ENCODE results near the gene JAG1.
"Not testable (repeated sequence)": the region's sequence is repeated elsewhere in the genome, so short reads cannot be mapped to it uniquely, and the experiment has no call there.

Gene JAG1

DNA sequence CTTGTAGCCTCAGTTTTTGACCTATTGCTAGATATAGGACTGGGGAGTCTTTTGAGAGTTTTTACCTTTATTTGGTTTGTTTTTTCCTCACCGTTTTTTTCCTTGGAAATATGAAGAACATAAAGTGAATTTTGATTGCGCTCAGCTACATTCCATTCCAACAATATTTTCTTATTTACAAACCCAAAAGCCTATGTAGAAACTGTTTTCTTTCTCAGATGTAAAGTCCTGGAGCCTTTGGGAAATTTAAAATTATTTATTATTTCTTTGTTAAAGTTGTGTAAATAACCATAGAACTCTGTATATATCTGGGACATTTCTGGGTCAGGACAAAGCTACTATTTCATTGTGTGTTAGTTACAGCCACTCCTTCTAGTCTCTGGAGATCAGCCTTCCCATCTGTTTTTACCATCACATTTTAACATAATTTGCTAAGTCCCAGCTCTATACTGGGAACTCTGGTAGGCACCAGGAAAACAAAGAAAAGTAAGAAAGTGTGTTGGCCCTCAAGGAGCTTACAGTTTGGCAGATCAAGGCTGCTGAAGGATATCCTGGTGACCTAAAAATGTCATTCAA is 68.8 kb downstream of the JAG1 start:
- no peak for DNase-seq

DNA sequence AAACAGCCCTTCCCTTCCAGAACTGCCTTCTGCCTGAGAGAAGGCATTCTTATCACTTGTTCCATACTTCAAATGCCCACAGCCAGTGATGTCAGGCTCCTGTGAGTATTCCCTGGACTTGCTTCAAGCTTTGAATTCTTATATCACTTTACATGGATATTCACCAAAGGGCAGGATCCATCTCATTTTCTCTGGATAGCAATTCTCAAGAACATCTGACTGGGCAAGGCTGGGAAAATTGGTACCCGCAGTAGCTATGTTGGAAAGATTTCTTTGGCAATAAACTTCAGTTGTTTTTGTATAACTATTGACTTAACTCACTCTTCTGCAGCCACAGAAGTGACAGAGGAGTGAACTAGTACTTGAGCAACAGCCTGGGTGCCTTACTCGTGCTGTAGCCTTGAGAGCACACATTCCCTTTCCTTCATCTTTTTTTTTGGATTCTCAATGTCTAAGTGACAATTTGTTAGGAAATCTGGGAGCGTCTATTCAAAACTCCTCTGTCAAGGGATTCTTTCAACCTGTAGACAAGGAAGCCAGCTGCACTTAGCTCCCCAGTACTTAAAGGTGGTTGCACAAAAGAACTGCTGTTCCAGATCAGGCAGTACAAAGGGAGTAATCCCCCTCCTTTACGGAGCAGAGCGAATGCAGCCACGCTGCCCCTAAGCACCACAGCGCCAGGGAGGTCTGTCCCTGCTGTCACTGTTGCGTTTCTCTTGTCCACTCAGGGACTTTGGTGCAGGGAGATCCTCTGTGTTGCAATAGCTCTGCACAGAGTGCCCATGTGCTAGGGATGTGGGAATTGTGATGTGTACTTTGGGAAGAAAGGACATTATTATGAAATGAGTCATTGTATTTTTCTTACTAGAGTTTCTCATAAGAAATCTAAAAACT is 69.6 kb downstream of the JAG1 start:
- DNase-seq = no peak

DNA sequence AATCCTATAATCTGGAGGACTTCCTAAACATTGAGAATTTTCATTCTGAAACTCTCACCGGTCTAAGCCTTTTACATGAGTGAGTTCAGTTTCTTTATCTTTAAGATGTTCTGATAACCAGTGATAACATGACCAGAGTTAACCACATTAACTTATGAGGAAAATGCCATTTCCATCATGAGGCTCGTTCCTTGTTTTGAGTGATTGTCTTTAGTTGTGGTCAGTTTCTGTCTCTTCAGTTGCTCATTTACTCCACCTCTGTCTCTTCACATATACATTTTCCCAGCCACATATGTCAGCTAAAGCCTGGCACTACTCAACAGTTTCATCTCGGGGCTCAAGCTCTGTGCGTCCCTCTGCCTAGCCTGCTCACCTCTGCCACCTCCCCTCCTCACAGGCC is 70.4 kb downstream of the JAG1 start:
- DNase-seq = no peak

DNA sequence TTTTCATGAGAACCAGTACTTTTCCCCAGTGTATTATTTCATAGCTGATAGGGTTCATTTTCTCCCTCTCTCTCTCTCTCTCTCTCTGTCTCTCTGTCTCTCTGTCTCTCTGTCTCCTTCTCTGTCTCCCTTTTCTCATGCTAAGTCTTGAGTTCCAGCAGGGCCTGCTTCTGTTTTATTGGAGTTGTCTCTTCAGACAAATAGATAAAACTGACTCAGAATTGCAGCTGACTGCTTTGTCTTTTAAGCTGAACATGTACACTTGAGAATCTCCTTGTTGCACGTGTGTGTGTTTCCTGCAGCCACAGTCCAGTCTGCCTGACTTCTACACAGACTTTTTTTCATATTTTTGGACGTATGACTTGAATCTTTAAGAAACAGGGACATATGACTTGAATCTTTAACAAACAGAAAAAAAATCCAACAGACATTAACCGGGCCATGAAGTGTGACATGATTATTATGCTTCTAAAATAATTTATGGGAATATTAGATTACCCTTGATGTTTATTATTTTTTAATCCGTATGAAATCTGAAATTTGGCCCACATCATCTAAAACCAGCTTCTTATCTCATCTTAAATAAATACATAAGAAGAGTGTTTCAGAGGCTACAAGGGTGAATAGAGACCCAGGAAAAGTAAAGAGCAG is 71.5 kb downstream of the JAG1 start:
- no peak for DNase-seq

DNA sequence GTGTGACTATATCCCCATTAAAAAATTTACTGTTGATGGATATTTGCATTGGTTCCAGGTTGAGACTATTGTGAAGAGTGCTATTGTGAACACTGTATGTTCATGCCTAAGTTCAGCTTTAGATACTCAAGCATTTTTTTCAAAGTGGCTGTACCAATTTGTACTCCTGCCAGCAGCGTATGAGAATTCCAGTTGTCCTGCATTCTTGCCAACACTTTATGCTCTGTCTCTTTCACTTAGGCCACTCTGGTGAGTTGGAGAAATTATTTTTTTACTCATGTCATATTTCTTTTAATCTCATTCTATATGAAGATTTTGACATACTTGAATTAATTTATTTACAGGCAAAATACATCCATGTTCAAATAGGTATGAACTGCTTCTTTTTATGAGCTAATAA is 76.2 kb downstream of the JAG1 start:
- no peak for DNase-seq

DNA sequence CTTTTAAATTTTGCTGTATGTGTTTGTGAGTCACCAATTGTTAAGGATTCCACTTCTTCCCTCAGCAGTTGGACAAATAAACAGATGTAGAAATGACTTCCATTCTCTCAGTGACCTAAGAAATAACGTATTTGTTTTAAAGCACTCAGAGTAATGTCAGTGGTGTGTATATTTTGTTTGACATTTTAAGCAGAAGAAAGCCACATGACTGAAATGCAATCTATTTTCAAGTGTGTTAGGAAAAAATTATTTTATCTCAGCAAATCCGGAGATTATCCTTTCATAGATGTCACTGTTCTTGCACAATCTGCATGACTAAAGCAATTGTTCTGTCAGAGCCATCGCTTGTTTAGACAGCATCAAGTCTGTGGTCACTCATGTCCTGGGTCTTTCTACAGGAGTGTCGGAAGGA is 77.1 kb downstream of the JAG1 start:
- DNase-seq = no peak

DNA sequence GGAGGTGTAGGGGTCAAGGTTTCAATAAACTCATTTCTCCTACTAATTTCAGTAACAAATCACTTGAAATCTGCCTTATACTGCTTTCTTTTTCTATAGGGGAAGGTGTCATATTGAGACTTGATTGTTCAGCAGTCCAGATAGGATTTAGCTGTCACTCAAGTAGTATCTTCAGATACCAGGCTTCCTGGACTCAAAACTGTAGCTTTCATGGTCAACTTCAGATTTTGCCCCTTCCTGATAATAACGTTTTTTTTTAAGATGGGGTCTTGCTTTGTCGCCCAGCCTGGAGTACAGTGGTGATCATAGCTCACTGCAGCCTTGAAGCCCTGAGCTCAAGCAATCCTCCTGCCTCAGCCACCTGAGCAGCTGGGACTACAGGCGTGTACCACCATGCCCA is 77.8 kb downstream of the JAG1 start:
- no peak for DNase-seq

DNA sequence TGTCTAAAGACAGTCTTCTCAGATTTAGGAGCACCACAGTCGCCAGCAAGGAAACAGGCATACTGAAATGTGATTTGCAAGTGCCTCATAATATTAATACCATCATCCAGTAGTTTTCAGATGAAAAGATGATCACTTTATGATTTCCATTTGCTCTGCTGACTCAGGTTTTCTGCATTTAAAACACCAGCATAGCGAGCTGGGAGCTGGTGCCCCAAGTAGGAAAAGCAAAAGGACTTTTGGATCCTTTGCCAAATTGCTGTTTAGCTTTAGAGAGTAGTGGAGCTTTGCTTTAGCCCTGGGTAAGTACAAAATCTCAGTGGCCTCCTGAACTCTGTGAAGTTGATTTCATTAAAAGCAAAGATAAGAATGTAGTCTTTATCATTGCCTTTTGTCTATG is 78.5 kb downstream of the JAG1 start:
- DNase-seq = no peak

DNA sequence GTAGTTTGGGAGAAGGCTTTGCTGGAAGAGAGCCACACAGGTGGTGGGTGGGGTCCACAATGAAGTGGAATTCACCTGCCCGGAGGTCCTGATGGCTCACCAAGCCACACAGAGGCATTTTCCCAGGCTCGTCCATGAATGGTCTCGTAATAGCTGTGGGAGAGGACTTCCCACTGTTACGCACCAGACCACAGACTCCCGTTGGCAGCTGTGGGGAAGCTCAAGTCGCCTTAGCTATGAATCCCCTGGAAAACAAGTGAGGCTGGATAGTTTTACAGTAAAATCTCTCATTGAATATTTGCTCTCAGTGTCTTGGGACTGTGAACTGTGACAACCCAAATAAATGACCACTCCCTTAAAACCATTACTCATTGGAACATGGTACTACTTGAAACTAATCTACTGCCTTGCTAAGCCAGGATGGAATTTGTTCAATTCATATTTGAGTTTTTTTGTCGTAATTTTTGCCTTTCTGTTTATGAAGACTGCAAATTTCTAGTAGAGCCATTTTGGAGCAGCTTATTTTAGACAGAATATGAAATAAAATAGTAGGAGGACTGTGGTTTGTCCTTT is 79.4 kb downstream of the JAG1 start:
- no peak for DNase-seq

DNA sequence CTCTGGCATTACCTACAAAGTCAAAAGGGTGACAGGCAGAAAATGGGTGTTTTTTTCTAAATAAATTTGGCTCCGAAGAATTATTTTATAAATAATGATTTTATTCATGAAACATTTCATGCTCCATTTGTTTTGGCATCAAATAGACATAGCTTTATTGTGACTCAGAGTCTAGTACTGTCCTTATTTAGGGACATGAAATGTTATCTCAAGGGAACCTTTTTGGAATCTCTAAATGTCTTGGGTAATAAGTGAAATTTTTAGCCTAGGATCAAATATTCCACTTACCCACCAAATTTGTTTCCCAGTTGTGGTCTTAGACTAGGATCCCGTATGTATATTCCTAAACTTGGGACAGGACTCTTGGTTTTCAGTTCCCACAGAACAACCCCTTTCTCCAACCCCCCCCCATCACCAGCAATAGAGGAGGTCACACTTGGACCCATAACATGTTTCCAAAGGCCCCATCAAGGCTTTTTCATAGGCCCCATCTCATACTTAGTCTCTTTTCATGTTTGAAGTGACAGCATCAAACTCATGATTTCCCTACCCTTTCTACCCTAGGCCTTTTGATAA is 81.8 kb downstream of the JAG1 start:
- no peak for DNase-seq

DNA sequence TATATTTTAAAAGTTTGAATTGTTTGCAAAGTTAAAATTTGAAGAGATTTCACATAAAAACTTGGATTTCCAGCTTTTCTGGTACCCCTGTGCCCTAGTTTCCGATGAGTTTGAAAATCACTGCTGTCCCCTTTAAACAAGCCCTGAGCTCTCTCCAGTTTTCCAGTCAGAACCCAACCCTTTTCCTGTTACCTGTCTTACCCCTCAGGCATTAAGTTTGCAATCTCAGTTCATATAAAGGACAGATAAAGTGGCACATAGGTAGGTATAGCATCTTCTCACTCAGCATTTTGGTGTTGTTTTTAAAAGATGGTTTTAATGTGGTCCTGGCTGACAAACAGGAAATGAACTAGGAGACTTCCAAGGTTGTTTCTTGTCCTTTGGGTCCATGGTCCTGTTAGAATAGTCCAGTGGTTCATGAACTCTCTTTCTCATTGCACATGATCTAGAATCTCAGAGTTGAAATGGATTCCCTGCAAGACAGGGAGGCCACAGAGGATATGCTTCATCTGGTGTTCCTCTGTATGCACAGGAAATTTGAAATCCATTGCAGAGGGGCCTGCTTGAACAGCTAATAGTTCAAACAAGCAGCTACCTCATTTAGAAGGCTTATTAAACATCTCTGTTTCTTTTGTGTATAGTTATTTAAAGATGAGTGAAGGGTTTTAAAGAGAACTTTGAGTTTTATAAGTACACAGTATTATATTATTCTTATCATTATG is 82.7 kb downstream of the JAG1 start:
- DNase-seq = no peak

DNA sequence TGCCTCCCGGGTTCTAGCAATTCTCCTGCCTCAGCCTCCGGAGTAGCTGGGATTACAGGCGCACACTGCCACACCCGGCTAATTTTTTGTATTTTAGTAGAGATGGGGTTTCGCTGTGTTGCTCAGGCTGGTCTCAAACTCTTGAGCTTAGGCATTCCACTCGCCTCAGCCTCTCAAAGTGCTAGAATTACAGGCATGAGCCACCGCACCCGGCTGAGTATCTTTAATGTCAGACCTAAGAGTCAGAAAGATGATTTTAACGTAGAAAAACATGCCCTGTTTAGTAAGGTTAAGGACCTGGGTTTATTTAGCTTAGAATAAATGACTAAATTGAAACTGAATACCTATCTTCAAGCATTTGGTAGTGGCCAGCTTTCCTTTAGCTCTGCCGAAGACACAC is 83.4 kb downstream of the JAG1 start:
- not testable (repeated sequence) for DNase-seq

Data from AML-193 (cell line).